Activated CD4-positive, CD25-positive, alpha-beta regulatory T cell treated with anti-CD3 and anti-CD28 coated beads, Interleukin-2, amount 50 U/mL, for 24 hours (primary cell): Measurements from ENCODE around the gene CLRN3.

Experiments
- ATAC-seq, 2 donors: fragments of 150-1000 bp; cut with Tn5 transposase; one replicate each; pipeline ENCODE4 v1.10.0; 2021; ENCODE audit warnings: mild to moderate bottlenecking in 1 of 2, moderate library complexity in 1 of 2

The CLRN3 gene, protein sequence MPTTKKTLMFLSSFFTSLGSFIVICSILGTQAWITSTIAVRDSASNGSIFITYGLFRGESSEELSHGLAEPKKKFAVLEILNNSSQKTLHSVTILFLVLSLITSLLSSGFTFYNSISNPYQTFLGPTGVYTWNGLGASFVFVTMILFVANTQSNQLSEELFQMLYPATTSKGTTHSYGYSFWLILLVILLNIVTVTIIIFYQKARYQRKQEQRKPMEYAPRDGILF

DNA sequence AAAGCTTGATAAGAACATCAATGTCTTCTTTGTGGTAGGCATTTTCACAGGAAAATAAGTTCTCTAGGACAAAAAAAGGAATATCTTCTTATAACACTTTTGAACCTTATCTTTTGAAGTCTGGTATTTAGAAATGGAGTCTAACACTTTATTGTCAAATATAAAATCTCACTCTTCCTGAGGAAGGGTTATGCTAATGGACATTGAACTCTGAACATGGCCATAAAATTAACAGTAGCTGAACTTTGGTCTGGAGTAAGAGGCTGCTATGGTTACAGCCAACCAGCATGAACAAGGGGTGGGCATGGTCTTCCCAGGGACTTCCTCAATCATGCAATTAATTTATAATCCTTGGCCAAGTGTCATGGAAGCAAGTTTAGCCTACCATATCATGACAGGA lies at the start of gene CLRN3:
Gene CLRN3 (minus strand): TSS at position 199 of the 400 bp plus-strand sequence. CDS start 157 bp downstream, at position 42.
- no peak for ATAC-seq

GRCh38 chr10:127940866-127941640 lies 48.3 kb upstream of the CLRN3 start:
- no peak for ATAC-seq

GRCh38 chr10:127939786-127940330 lies 47.1 kb upstream of the CLRN3 start:
- ATAC-seq, result no peak

GRCh38 chr10:127937915-127938463 lies 45.2 kb upstream of the CLRN3 start:
- ATAC-seq, result no peak

DNA sequence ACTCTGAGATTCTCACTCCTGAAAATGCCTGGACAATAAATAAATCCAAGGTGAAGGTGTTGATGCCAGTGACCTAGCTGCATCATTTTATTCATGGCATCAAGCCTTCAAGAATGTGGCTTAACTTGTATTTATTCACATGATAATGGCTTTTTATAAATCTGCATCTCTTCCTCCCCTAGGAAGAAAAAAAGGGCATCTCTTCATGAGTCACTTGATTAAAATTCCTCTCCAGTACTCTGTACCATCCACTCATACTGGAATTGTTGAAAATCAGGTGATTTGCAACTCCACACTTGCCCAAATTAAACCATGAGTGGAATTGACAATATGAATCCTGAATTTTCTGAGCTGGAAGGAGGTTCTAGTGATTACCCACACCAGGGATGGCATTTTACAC lies 44.3 kb upstream of the CLRN3 start:
- no peak for ATAC-seq

DNA sequence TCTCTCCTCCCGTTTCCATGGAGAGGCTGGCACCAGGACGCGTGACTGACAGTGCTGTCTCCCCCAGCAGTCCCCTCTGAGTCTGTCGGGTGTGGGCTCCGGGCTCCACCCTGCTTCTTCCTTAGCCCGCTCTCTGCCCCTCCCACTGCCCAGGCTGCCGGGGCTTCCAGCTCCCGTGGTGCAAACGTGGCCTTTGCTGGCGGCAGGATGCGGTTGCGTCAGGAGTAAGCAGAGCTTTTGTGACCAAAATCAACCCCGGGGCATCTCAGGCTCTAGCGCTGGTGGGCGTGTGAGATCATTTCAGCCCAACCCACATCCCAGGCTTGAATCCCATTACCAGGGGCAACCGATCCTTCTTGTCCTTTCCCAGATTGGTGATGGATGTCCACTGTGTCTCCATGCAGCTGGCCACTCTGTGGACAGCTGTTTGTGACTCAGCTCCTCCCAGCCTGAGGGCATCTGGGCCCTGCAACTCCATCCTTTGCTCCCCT lies 42.4 kb upstream of the CLRN3 start:
- ATAC-seq, result no peak

- no peak for ATAC-seq
Observed at GRCh38 chr10:127934383-127934782, 41.6 kb upstream of the CLRN3 start.

DNA sequence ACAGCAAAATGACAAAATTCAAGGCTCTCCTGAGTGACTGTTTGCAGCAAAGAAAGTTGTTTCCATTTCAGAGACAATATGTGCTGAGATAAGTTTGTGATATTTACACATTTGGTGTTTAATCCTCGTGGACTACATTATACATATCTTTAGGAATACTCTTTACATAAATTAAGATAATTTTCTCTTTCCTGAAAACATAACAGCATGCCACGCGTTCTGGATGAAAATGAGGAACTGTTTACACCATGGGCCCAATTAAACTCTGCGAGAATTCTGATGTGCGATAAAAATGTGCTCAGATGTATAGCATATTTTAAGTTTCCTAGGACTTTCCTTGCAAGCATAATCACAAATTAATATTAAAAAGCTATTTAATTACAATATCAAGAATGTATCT lies 40.5 kb upstream of the CLRN3 start:
- ATAC-seq, result no peak

DNA sequence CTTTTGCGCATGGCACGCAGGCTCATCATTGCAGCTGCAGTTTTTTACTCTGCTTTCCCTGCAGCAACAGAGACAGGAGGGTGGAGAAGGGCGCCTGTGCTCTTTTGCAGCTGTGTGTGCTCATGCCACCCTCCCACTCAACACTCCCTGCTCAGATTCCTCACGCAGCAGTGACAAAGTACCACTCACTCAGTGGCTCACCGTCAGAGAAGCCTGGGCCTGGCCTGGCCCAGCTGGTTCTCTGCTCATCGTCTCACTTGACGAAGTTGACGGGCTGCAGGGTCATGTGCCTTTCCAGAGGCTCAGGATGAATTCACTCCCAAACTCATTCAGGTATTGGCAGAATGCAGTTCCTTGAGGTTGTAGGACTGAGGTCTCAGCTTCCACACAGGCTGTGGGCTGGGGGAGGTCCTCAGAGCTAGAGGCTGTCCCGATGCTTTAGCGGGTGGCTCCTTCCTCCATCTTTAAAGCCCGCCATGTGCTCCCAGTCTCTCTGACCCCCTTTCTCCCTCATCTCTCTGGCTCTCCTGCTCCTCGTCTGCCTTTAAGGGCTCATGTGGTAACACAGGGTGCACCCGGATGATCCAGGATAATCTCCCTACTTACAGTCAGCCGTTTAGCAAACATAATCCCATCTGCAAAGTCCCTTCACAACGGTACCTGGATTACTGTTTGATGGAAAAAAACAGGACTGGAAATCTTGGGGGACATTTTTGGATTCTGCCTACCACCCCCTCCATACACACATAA lies 40.0 kb upstream of the CLRN3 start:
- no peak for ATAC-seq

GRCh38 chr10:127928021-127928806 lies 35.5 kb upstream of the CLRN3 start:
- no peak for ATAC-seq

GRCh38 chr10:127926455-127926854 lies 33.7 kb upstream of the CLRN3 start:
- no peak for ATAC-seq

DNA sequence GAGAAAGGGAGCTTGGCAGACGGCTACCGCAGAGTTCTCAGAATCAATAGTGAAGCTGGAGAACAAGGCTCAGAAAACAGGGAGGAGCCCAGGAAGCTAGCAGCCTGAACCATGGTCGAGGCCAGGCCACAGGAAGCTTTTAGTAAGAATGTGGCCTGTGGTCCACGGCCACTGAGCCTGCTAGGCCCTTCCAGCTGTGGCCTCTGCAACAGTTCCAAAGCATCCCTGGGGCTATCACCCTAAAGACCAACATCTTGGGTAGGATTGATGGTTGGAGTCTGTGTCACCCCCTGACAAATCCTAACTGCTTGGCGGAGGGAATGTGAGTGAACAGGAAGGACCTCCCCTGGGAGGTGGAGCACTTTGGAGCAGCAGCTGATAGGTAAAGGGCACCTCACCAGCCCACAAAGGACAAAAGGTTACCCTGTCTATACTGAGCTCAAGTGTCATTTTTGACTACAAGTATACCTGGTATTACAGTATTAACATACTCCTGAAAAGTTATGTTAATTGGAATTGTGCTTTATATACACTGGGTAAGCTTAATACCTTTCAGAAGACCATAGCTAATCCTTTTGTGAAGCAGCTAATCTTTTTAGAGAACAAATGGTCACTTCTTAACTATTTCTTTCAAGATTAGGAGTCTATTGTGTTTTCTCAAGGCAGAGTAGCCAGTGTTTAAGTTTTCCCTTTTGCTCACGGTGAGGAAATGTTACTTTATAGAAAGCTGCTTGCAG lies 32.9 kb upstream of the CLRN3 start:
- no peak for ATAC-seq

- ATAC-seq, result no peak
Observed at GRCh38 chr10:127923646-127924045, 30.9 kb upstream of the CLRN3 start.

DNA sequence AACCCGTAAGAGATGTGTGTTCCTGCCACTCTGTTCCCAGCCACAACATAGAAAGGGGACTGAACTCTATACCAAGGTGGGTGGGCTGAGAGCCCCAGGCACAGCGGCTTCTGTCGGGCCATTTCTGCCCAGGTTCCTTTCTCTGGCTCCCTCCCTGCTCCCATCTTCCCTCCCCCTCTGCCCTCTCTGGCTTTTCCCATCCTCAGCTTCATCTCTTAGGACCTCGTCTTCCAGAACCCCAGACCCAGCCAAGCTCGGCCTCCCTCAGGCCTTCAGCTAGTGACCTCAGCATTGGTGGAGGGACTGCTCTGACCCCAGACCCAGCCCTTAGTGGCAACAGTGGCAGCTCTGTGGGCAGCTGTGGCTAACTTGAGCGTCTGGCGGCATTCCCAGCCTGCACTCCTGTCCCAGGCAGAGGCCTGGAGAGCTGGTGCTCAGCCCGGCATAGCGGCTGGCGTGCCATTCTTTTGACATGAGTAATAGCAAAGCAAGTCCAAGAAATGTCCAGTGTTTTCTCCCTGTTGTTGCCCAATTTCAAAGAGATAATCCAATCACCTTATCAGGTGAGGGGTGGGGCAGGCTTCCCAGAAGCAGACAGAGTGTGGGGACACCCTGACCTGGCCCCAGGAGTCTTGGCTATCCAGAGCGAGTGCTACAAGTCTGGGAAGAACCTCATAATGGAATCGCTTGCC lies 30.1 kb upstream of the CLRN3 start:
- ATAC-seq, result no peak

GRCh38 chr10:127922206-127922605 lies 29.5 kb upstream of the CLRN3 start:
- no peak for ATAC-seq

GRCh38 chr10:127921753-127922145 lies 29.0 kb upstream of the CLRN3 start:
- ATAC-seq, result no peak

- no peak for ATAC-seq
Observed at GRCh38 chr10:127921075-127921752, 28.5 kb upstream of the CLRN3 start.

DNA sequence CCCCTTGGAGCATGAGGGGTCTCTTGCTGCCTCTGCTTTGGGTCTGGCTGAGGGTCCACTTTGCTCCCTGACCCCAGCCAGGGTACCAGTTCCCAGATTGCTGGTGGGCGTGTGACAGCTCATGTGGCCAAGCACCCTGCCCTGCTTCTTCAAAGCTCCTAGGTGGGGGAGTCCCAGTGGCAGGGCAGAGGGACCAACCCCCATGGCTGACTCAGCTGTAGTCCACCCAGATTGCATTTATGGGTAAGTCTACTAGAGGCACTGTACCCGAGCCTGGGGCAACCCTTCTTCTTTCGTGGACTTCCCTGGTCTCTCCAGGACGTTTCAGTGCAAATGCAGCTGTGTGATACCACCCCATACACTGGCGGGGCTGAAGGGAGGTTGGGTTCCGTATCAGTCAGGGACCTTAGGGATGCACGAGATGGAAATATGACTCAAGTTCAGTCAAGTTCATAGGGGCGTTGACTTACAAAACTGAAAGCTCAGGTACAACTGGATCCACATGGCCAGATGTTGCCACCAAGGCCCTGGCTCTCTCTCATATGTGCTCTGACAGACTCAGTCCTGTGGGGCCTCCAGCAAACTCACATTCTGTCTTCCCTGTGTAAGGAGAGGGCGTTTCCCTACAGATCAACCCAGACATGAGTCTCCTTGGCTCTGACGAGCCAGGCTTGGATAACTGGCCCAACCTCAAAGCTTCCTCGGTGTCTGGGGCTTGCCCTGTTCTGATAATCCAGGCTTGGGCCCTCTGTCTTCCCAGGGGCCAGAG lies 27.7 kb upstream of the CLRN3 start:
- no peak for ATAC-seq
